ENCODE data around the gene CTSA.

DNA sequence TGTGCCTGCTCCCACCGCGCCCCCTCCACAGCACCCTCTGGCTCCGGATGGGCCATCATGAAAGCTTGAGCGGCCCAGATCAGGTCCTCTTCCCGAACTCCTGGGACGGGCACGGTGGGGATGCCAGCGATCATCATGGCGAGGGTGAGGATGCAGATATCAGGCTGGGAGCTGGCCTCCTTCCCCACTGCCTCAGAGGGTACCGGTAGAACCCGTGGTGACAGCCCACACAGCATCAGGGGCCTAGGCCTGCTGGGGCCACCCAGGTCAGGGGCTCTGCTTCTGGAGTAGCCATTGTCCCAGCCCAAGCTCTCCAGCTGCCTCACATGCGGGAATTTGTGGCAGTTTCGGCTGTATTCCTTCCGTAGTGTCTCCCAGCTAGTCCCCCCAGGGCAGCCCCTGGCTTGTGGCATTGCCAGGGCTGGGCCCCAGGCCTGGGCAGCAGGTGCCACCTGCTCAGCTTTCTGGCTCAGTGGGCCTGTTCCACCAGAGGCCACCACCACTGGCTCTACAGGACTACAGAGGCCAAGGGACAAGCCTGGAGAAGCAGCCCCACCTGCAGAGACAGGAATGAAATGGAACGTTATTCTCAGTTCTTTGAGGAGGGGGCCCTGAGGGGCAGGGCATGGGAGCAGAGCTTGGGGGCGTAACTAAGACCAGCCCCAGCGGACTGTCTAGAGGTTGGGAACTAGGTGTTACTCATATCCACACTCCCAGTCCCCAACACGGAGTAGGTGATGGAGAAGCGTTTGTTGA is 4.4 kb upstream of the CTSA start:
- TF ChIP-seq, protein P1, sequence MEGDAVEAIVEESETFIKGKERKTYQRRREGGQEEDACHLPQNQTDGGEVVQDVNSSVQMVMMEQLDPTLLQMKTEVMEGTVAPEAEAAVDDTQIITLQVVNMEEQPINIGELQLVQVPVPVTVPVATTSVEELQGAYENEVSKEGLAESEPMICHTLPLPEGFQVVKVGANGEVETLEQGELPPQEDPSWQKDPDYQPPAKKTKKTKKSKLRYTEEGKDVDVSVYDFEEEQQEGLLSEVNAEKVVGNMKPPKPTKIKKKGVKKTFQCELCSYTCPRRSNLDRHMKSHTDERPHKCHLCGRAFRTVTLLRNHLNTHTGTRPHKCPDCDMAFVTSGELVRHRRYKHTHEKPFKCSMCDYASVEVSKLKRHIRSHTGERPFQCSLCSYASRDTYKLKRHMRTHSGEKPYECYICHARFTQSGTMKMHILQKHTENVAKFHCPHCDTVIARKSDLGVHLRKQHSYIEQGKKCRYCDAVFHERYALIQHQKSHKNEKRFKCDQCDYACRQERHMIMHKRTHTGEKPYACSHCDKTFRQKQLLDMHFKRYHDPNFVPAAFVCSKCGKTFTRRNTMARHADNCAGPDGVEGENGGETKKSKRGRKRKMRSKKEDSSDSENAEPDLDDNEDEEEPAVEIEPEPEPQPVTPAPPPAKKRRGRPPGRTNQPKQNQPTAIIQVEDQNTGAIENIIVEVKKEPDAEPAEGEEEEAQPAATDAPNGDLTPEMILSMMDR (IDR thresholded peaks at IDR 0.05), result no peak
- no peak for TF ChIP-seq POLR2A (IDR thresholded peaks at IDR 0.05)
- no peak for TF ChIP-seq POLR2AphosphoS5 (IDR thresholded peaks at IDR 0.05)
- TF ChIP-seq EP300 (IDR thresholded peaks at IDR 0.05), result no peak

Measured in upper lobe of left lung (tissue), 4 donors.